ENCODE results near the gene RNF20.

- TF ChIP-seq CTCF (IDR thresholded peaks at IDR 0.05) (no peak), POLR2A (IDR thresholded peaks at IDR 0.05) (no peak)
Measured at GRCh38 chr9:101510459-101510858, 23.2 kb upstream of the RNF20 start.

All from upper lobe of left lung (tissue), 4 donors.